GM21526 (cell line): ENCODE measurements around the gene SUN3.

Experiments used
- ATAC-seq: cut with Tn5 transposase; IDR thresholded peaks from one replicate; pipeline ENCODE4 v1.9.1; 2021; ENCODE audit warnings: moderate library complexity; ENCODE audit not compliant: unreplicated experiment, low FRiP score

Gene SUN3, protein sequence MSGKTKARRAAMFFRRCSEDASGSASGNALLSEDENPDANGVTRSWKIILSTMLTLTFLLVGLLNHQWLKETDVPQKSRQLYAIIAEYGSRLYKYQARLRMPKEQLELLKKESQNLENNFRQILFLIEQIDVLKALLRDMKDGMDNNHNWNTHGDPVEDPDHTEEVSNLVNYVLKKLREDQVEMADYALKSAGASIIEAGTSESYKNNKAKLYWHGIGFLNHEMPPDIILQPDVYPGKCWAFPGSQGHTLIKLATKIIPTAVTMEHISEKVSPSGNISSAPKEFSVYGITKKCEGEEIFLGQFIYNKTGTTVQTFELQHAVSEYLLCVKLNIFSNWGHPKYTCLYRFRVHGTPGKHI

DNA sequence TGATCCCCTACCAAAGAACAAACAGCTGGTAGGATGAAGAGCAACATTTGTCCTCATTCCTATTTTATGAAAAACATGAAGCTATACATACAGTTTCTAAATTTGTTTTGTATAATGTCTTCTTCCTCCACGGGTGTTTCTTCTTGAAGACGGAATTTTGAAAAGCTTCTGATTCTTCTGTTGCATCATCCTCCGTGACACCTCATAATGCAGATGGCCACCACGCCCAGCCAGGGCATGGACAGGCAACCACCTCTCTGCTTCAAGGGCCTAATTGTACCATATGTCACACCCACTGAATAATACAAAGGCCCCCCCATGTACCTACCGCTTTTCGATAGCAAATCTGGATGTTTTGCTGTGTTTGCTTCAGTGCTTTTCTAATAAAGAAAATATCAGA is at the start of gene SUN3:
Gene SUN3 (minus strand): TSS at position 170 of the 400 bp plus-strand sequence. CDS start 169 bp downstream, at position 1.
- no peak for ATAC-seq

DNA sequence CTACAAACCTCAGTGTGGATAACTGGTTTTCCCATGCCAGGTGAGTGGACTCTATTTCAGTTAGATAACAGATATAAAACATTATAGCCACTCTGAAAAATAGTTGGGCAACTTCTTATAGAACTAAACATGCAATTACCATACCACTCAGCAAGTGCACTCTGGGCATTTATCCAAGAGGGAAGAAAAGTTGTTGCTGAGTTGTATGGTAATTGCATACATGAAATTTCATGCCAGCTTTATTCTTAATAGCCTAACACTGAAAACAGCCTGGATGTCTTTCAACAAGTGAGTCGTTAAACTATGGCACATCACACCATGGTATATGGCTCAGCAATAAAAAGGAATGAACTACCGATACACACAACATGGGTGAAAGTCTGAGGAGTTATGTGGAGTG is 49.6 kb upstream of the SUN3 start:
- ATAC-seq, result no peak

DNA sequence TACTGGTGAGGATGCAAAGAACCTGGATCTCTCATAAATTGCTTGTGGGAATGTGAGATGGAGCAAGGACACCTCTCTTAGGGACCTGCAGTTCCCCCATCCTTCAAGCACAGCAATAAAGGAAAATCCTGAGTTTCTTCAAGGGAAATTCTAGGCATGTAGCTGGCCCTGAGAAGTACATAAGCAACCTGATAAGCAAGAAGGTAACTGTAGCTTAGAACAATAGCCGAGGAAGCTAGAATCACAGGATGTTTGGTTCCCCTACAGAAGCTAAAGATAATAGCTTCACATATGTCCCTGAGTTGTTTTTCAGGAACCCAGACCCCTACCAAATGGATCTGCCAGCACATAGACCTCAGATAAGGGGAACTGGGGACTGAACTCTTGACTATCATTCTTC is 48.5 kb upstream of the SUN3 start:
- no peak for ATAC-seq

DNA sequence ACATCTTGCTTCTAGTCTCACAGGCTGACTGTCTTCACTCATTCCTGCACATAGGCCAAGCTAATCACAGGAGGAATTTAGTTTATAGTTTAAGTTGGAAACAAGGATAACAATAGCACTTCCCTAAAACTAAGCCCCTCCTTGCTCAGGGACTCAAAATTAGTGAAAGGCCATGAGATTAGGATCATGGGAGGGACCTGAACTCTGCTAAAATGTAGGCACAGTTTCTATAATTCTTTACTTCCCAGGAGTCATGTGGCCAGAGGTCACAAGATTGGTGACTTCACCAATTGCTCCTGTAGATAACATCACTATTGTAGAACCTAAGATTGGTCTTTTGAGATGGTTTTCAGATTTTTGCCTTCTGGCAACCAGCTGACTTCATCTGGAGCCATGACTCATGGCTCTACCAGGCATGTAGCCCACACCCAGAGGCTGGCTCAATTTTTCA is 45.3 kb upstream of the SUN3 start:
- ATAC-seq, result no peak

DNA sequence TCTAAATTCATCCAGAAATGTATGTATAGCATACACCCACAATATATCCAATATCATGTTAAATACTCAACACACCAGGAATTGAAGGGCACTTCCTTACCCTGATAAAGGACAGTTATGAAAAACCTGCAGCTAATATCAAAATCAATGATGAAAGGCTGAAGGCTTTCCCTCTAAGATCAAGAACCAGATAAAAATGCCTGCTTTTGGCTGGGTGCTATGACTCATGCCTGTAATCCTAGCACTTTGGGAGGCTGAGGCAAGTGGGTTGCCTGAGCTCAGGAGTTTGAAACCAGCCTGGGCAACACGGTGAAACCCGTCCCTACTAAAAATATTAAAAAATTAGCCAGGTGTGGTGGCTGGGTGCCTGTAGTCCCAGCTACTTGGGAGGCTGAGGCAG is 38.6 kb upstream of the SUN3 start:
- no peak for ATAC-seq

DNA sequence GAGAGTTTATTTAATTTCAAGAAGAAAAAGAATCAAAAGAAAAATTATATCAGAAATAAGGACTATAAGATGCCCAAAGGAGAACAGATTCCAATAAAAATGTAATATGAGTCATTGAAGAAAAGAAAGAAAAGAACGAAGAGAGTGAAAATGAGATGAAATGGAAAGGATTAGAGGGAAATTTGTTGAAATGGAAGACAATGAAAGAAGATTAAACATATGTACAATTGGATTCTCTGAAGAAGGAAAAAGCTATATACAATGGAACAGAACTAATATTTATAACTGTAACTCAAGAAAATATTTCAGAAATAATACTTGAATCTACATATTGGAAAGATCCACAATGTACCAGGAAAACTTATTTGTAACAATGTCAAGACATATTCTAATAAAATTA is 35.1 kb upstream of the SUN3 start:
- no peak for ATAC-seq

DNA sequence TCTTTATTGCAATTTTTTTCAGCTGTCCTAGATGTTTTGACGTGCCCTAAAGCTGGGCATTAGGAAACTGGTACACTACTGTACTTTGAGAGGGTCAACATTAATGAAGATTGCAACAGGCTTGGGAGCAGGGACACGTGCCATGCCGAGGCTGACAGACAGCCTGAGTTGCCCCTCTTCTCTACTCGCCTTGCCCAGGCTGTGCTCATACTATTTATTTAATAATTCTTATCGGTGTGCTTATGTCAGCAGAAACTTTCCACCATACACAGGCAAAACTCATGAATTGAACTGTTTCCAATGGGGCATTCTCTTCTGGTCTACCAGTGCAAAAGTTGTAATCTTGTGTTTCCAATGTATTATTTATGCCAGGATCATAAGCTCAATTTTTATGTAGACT is 30.8 kb upstream of the SUN3 start:
- no peak for ATAC-seq

DNA sequence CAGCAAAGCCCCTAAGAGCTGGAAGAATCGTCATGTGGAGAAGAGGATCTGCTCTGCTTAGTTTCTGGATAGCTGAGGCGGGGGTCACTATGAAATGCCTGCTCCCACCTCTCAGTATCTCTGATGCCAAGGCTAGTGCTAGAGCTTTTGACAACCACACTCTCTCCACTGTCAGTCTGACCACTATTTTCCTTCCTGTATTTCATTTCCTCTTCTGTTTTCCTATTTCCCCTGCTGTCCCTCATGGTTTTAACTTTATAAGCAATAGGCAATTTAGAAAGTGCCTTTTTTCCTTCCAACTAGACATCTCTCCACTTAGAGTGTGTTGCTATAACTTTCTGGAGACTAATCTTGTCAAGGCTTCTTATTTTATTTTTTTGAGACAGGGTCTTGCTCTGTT is 30.1 kb upstream of the SUN3 start:
- no peak for ATAC-seq

DNA sequence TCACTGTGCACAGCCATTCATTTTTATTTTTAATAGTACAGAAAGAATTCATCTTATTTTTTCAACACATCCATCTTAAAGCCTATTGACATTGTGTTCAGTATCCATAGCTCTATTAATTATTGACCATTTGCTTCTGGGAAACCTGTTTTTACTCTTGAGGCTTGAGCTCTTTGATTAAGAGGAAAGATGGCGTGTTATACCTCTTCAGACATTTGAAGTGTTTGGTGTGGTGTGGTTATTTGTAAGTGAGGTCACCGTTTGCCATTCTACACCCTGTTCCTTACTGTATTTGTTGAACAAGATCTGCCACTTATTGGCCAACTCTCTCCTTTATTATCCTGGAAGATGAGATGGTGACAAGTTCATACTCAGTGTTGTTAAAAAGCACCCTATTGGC is 24.8 kb upstream of the SUN3 start:
- ATAC-seq, result no peak

DNA sequence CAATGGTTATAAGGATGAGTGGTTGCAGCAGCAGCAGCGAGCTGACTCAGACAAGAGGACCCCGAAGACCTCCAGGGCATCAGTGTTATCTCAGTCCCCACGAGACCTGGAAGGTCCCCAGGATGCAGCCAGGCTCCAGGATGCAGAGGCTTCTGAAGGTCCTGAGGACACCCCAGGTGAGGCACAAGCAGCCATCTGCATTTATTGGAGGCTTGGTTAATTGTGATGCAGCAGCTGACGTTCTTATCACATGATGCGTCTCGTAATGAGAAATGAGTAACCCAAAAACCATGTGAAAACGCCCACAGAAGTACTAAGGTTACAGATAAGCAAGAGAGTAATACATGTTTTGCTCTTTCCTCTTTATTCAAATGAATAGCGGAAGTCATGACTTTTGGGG is 23.8 kb upstream of the SUN3 start:
- ATAC-seq, result peak; percentile 77

DNA sequence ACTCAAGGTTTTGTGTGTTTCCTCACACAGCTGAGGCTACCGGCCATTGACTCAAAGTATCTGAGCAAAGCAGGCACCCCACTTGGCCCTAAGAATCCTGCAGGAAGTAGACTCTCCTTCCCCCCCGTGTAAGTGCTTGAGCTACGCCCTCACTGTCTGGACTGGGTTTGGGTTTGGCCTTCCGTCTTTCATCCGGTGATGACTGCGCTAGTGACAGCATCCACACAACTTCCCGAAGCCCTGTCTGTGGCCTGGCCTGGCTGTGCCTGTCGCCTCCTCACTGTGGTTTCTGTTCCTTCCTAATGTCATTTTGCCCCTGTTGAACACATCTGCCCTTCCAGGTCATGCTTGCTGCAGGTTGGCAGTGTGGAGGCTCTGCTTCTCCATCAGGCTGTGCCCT is 20.9 kb upstream of the SUN3 start:
- no peak for ATAC-seq

DNA sequence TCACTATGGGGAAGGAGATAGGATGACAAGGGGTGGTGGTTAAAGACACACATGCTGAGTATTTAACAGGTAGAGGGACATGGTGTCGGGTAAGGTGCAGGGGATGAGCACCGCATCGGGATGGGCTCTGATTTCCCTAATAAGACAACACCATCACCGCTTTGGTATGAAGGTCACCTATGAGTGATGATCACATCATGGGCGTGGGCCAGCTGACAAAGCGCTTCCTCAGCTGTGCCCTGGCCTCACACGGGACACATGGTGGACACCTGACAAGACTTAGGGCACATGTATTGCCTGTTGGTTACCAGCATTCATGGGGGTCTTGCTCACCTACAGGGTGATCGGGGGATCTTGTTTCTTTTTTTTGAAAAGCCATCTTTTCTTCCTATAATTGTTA is 19.2 kb upstream of the SUN3 start:
- ATAC-seq, result no peak

DNA sequence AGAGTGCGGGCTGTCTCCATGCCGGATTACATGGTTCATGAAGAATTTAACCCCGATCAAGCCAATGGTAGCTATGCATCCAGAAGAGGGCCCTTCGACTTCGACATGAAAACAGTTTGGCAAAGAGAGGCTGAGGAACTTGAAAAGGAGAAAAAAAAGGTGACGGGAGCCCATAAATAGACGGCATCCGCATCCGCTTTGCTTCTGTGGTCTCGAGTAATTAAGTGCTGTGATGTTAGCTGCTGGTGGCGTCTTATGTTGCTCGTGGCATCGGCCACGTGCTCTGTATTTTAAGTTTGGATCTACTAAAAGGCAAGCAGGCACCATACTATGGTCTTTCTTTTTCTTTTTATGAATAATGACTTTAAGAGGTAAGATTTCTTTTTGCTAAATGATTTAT is 17.6 kb upstream of the SUN3 start:
- ATAC-seq, result no peak

DNA sequence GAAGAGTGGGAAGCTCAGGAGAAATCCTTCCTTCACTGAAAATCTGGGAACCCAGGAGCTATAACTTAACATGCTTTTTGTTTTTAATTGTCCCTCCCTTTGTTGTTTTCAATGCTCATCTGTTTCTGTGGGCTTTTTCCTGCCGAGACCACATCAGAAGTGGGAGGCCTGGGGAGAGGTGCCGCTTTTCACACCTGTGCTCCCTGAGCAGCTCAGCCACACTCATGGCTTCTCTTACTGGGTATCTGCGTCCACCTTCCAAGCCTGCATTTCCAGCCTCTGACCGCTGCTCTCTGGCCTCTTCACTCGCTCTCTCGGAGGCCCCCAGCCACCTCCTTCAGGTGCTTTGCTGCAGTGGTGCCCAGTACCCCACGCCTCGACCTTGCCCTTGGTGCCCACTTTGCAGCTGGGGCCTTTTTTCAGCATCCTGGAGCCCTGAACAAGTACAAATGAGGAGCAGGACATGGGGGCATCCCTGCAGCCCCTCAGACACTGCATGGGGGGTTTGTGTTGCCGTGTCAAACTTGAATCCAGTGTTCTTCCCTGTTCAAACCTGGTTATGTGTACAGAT is 16.4 kb upstream of the SUN3 start:
- no peak for ATAC-seq

DNA sequence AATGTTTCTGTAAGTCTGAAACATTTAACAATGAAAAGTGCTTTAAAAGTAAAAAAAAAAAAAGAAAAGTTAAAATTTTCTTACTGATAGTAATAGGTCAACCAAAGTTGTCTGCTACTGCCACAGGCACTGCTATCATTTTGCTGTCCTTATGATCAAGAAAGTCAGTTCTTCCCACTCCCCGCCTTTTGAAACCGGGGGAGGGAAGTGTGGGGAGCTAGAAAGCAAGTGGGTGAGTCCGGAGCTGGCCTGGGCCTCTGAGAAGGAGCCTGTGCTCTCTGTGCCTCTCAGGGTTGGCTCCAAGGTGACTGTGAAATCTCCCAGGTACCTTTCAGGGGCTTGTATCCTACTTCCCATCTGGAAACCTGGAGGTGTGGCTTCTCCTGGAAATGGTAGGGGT is 13.7 kb upstream of the SUN3 start:
- ATAC-seq, result no peak

DNA sequence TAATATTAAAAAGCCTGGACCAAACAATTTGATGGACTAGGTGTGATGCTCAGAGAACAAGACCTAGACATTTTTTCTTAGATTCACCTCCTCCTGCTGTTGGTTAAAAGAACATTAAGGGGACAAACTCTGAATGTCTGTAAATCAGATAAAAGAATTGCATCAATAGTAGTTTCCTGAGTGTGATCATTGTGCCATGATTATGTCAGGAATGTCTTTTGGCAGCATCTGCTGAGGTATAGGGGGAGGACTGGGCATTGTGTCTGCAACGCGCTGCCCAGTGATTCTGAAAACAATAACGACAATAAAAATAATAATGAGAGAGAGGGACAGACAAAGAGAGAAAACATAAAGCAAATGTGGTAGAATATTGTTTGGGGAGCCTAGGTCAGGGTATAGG is 13.3 kb upstream of the SUN3 start:
- no peak for ATAC-seq

DNA sequence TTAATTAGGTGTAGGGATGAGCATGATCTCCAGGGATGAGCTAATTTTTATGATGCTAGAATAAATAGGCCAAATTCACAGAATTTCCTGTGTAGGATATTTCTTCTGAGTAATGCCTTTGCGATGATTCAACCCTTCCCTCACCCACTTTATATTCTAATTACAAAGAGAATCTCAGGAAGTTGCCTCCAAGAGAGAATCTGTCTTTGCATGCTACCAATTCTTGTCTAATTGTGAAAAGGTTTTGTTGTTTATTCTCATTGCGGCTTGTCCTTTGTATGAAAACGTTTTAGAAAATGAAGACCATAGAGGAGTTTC is 12.7 kb upstream of the SUN3 start:
- ATAC-seq, result no peak

DNA sequence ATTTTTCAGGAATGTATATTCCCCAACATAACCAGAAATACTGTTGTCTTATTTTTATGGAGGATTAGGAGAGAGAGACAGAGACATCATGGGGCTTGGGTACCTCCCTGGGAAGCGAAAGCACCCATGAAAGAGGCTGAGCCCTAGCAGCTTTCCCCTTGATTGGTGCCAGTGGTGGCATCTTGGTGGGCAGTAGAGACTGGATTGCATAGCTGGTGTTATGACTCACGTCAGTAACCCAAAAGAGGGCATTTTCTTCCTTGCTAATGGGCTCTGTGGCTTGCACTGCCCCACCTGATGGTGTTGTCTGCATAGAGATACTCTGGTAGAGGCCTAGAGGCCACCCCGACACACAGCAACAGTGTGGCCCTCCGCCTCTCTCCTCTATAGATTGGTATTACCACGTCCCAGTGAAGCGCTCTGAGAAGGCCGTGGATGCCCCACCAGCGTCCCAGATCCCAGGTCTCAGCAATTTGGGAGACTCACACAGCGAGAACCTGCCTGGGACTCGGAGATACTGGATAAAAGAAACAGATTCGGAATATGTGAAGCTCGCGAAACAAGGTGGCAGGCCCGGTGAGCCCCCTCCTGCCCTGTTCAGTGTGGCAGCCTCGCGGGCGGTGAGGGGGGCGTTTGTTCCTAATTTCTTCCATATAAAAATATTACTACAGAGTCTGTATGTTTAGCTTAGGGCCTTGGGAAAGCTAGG is 12.2 kb upstream of the SUN3 start:
- ATAC-seq, result no peak

DNA sequence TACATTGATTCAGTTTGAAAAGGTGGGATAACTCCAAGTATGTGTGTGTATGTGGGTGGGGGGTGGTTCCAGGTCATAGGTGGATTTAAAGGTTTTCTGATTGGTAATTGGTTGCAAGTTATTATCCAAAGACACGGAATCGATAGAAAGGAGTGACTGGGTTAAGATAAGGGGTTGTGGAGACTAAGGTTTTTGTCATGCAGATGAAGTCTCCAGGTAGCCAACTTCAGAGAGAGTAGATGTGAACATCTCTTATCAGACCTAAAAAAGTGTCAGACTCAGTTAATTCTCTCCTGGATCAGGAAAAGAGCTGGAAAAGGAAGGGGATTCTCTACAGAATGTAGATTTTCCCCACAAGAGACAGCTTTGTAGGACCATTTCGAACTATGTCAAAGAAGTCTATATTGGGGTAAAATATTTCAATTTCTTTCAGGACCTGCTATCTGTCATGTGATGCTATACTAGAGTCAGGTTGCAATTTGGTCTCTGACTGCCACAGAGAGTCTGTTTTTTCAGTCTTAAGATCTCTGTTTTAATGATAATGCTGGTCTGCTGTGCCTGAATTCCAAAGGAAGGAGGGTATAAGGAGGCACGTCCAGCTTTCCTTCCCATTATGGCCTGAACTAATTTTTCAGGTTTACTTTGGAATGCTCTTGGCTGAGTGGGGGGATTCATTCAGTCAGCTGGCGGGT is 10.1 kb upstream of the SUN3 start:
- no peak for ATAC-seq

DNA sequence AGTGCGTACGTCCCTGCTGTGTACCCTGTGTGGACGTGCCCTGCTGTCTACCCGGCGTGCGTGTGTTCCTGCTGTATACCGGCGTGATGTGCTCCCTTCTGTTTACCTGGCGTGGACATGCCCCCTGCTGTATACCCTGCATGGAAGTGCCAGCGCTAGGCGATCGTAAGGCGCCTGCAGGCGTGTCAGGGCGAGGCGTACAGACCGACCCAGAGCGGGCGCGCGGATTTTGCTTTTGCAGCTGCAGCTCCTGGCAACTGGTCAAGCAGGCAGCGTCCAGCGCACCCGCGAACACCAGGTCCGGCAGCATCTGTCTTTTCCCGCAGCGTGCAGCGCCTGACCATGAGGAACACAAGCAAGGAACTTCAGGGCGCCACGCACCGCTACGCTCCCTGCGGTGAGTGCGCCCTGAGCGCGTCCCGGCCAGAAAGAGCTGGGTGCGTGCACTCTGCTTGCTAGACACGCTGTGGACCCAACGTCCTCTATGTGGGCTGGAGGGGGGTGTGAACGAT is 7.1 kb upstream of the SUN3 start:
- ATAC-seq, result no peak

DNA sequence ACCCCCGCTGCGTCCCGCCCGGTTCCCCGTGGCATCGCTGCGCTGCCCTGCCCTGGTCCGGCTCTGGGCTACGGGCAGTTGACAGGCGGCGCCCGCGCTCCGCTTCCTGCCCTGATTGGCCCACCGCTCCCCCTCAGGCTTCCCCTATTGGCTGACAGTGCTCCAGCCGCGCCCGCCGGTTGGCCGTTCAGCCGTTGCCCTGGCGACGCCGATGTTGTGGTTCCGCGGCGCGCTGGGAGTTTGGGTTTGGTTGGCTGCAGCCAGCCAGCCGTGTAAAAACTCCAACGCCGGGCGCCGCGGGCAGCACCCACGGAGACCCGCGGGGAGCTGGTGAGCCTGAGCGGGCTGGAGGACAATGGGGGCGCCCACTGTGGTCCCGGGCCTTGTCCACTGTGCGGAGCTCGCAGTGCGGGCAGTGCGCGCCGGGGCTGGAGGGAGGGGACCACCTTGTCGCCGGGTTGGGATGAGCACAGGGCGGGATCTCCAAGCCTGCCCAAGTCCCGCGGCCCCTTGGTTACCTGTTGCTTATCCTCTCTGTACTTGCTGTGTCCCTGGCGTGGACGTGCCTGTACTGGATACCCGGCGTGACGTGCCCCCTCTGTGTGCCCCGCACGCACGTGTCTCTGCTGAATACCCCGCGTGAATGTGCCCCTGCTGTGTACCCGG is 6.5 kb upstream of the SUN3 start, which contains the start of gene C7orf57:
Gene C7orf57 (plus strand): TSS at position 243 of the 666 bp plus-strand sequence. CDS start 766 bp downstream, outside the sequence.
- peak; percentile 96 for ATAC-seq
